ENCODE data around the gene PPHLN1.

PPHLN1 gene

DNA sequence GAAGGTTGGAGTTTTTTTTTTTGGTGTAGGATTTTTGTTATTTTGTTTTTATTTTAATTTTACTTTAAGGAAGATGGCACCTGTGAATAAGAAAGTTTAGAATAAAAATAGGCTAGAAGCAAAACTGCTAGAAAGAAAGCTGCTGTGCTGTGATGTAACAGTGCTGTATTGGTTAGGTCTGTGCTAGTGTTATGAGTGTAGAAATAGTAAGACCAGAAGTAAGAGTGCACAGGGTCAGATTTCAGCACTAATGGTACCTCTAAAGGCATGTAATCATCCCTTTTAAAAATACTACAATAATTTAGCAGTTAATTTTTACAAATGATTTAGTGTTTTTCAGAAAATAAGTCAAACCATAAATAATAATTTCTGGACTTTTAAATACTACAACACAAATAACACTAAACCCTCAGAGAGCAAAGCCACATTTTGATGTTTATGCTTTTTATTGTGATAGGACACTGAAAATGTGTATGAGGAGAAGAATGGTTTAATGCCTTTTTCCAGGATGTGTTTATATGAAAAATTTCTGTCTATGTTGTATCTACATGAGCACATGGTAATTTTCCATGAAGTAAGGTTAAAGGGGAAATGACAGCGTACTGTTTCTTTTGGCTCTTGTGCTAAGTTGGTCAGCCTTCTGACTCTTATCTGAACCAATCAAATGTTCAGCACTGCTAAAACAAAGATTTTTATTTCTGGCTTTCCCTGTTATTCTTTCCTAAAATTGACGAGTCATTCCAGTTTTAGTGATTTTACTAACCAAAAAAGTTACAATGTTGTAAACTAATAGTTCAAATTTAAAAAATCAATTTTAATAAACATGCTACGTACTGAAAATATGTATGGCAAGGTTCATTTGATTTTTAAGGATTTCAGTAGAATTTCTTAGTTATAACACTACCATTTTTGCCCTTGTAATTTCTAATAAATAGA is 96.1 kb downstream of the PPHLN1 start:
- Histone ChIP-seq H3K36me3 (ENCODE audit: insufficient read depth, low read length) (no peaks in the 10 kb centered on the region), H3K27me3 (ENCODE audit: control insufficient read depth, insufficient read depth, low read length) (no peaks in the 10 kb centered on the region), H3K4me1 (ENCODE audit: control insufficient read depth, insufficient read depth, low read length) (peaks cover 26% of the 10 kb centered on the region), H3K4me2 (ENCODE audit: low read length) (peak overlapping the region; percentile 50), H3K4me3 (ENCODE audit: low read length) (no peak overlapping the region), H3K9ac (ENCODE audit: low read depth, low read length) (peak overlapping the region; percentile 29), H3K9me3 (replicated peaks; ENCODE audit: low read length) (no peaks in the 10 kb centered on the region)

DNA sequence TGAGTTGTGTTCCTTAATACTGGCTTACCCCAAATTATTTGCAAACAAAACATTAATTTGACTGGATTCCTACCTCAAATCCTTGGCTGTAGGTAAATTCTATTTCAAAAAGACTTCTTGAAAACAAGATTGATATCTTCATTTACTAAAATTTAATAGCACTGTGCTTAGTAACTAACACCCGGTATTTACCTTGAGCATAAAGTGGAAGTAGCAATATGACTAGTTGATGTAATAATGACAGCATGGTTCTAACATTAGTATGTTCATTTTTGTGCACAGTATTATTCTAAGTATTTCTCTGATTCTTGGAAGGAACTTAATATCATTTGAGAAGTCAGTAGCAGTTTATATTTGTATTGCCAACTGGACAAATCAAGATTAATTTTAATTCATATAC is 96.8 kb downstream of the PPHLN1 start:
- no peaks in the 10 kb centered on the region for H3K36me3 ChIP-seq (ENCODE audit: insufficient read depth, low read length)
- H3K4me3 ChIP-seq (ENCODE audit: low read length): no peak overlapping the region
- no peaks in the 10 kb centered on the region for H3K27me3 ChIP-seq (ENCODE audit: control insufficient read depth, insufficient read depth, low read length)
- H3K4me1 ChIP-seq (ENCODE audit: control insufficient read depth, insufficient read depth, low read length): peaks cover 26% of the 10 kb centered on the region
- H3K4me2 ChIP-seq (ENCODE audit: low read length): peak overlapping the region; percentile 50
- H3K9ac ChIP-seq (ENCODE audit: low read depth, low read length): peak overlapping the region; percentile 29
- no peaks in the 10 kb centered on the region for H3K9me3 ChIP-seq (replicated peaks; ENCODE audit: low read length)

DNA sequence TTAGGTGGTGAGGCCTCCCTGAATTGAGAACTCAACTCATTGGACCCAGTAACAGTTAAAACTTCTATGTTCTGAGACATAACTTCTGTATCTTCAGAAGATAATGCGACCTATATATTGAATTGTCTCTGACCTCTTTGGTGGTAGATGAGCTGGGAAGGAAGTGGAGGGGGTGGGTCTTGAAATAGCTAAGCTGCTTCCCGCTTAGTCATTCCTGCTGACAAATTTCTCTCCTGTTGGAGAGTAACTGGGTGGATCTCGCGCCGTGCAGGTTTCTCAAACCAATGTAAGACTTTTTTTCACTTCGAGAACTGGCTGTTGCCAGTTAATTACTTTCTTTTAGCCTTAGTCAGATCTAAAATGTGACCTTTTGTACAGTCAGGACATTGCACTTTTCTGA is 100.8 kb downstream of the PPHLN1 start:
- Histone ChIP-seq H3K9me3 (replicated peaks; ENCODE audit: low read length) (no peaks in the 10 kb centered on the region), H3K4me1 (ENCODE audit: control insufficient read depth, insufficient read depth, low read length) (peaks cover 23% of the 10 kb centered on the region), H3K9ac (ENCODE audit: low read depth, low read length) (no peak overlapping the region), H3K4me3 (ENCODE audit: low read length) (no peak overlapping the region), H3K36me3 (ENCODE audit: insufficient read depth, low read length) (peaks cover 9% of the 10 kb centered on the region), H3K27me3 (ENCODE audit: control insufficient read depth, insufficient read depth, low read length) (no peaks in the 10 kb centered on the region), H3K4me2 (ENCODE audit: low read length) (no peak overlapping the region)

- Histone ChIP-seq H3K36me3 (ENCODE audit: insufficient read depth, low read length) (peaks cover 20% of the 10 kb centered on the region), H3K9ac (ENCODE audit: low read depth, low read length) (no peak overlapping the region), H3K27me3 (ENCODE audit: control insufficient read depth, insufficient read depth, low read length) (no peaks in the 10 kb centered on the region), H3K9me3 (replicated peaks; ENCODE audit: low read length) (no peaks in the 10 kb centered on the region), H3K4me1 (ENCODE audit: control insufficient read depth, insufficient read depth, low read length) (peaks cover 6% of the 10 kb centered on the region), H3K4me3 (ENCODE audit: low read length) (no peak overlapping the region), H3K4me2 (ENCODE audit: low read length) (no peak overlapping the region)
Measured at GRCh38 chr12:42428850-42429249, 102.9 kb downstream of the PPHLN1 start.

- Histone ChIP-seq H3K4me2 (ENCODE audit: low read length) (no peak overlapping the region), H3K9me3 (replicated peaks; ENCODE audit: low read length) (no peaks in the 10 kb centered on the region), H3K27me3 (ENCODE audit: control insufficient read depth, insufficient read depth, low read length) (no peaks in the 10 kb centered on the region), H3K9ac (ENCODE audit: low read depth, low read length) (no peak overlapping the region), H3K36me3 (ENCODE audit: insufficient read depth, low read length) (peaks cover 20% of the 10 kb centered on the region), H3K4me3 (ENCODE audit: low read length) (no peak overlapping the region), H3K4me1 (ENCODE audit: control insufficient read depth, insufficient read depth, low read length) (no peaks in the 10 kb centered on the region)
Measured at GRCh38 chr12:42432517-42433140, 106.7 kb downstream of the PPHLN1 start.

DNA sequence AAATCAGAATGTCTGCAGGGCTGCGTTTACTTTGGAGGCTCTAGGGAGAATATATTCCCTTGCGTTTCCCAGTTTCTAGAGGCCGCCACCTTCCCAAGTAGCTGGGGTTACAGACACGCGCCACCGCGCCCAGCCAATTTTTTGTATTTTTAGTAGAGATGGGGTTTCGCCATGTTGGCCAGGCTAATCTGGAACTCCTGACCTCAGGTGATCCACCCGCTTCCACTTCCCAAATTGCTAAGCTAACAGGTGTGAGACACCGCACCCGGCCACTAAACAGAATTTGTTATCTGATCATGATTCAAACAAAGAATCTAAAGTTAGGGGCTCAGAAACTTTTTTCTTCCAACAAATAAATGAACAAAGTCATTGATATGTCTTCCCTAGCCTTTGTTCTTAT is 114.6 kb downstream of the PPHLN1 start:
- Histone ChIP-seq H3K27me3 (ENCODE audit: control insufficient read depth, insufficient read depth, low read length) (no peaks in the 10 kb centered on the region), H3K4me1 (ENCODE audit: control insufficient read depth, insufficient read depth, low read length) (no peaks in the 10 kb centered on the region), H3K36me3 (ENCODE audit: insufficient read depth, low read length) (peaks cover 12% of the 10 kb centered on the region), H3K9me3 (replicated peaks; ENCODE audit: low read length) (no peaks in the 10 kb centered on the region), H3K9ac (ENCODE audit: low read depth, low read length) (no peak overlapping the region), H3K4me3 (ENCODE audit: low read length) (no peak overlapping the region), H3K4me2 (ENCODE audit: low read length) (no peak overlapping the region)

DNA sequence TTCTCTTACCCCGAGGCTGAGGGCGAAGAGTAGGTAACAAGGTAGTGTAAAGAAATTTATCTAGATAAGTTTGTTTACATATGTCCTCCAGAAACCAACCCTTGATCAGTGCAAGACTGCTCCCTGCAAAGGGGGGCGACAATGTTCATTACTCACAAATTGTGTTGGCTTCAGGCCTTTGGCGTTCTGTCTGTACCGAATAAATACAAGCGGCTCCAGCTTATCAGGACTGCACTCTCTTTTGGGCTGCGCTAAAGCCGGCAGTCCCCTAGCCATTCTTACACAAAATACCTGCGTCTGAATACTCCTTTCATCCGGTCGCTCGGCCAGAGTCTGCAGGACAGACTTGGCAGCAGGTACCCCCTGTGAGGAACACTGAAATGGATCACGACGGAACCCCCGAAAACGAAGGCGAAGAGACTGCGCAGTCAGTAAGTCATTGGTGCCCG is 116.4 kb downstream of the PPHLN1 start:
- H3K4me1 ChIP-seq (ENCODE audit: control insufficient read depth, insufficient read depth, low read length): peaks cover 3% of the 10 kb centered on the region
- no peaks in the 10 kb centered on the region for H3K27me3 ChIP-seq (ENCODE audit: control insufficient read depth, insufficient read depth, low read length)
- no peak overlapping the region for H3K4me3 ChIP-seq (ENCODE audit: low read length)
- H3K4me2 ChIP-seq (ENCODE audit: low read length): no peak overlapping the region
- H3K36me3 ChIP-seq (ENCODE audit: insufficient read depth, low read length): peaks cover 19% of the 10 kb centered on the region
- H3K9me3 ChIP-seq (replicated peaks; ENCODE audit: low read length): no peaks in the 10 kb centered on the region
- no peak overlapping the region for H3K9ac ChIP-seq (ENCODE audit: low read depth, low read length)

GRCh38 chr12:42442888-42443287 is 116.9 kb downstream of the PPHLN1 start:
- H3K4me3 ChIP-seq (ENCODE audit: low read length): no peak overlapping the region
- peaks cover 19% of the 10 kb centered on the region for H3K36me3 ChIP-seq (ENCODE audit: insufficient read depth, low read length)
- no peak overlapping the region for H3K9ac ChIP-seq (ENCODE audit: low read depth, low read length)
- no peaks in the 10 kb centered on the region for H3K9me3 ChIP-seq (replicated peaks; ENCODE audit: low read length)
- H3K4me2 ChIP-seq (ENCODE audit: low read length): no peak overlapping the region
- no peaks in the 10 kb centered on the region for H3K27me3 ChIP-seq (ENCODE audit: control insufficient read depth, insufficient read depth, low read length)
- H3K4me1 ChIP-seq (ENCODE audit: control insufficient read depth, insufficient read depth, low read length): peaks cover 7% of the 10 kb centered on the region

GRCh38 chr12:42444192-42444943 is 118.4 kb downstream of the PPHLN1 start:
- Histone ChIP-seq H3K36me3 (ENCODE audit: insufficient read depth, low read length) (peaks cover 28% of the 10 kb centered on the region), H3K9me3 (replicated peaks; ENCODE audit: low read length) (no peaks in the 10 kb centered on the region), H3K27me3 (ENCODE audit: control insufficient read depth, insufficient read depth, low read length) (no peaks in the 10 kb centered on the region)

GRCh38 chr12:42445891-42446290 is 119.9 kb downstream of the PPHLN1 start:
- Histone ChIP-seq H3K9me3 (replicated peaks; ENCODE audit: low read length) (no peaks in the 10 kb centered on the region), H3K4me2 (ENCODE audit: low read length) (no peak overlapping the region), H3K36me3 (ENCODE audit: insufficient read depth, low read length) (peaks cover 28% of the 10 kb centered on the region), H3K27me3 (ENCODE audit: control insufficient read depth, insufficient read depth, low read length) (no peaks in the 10 kb centered on the region), H3K4me1 (ENCODE audit: control insufficient read depth, insufficient read depth, low read length) (peaks cover 13% of the 10 kb centered on the region), H3K9ac (ENCODE audit: low read depth, low read length) (no peak overlapping the region), H3K4me3 (ENCODE audit: low read length) (no peak overlapping the region)

More at GRCh38 chr12:42444192-42444943, 118.4 kb downstream of the PPHLN1 start:
- Histone ChIP-seq H3K4me2 (ENCODE audit: low read length) (no peak overlapping the region), H3K9ac (ENCODE audit: low read depth, low read length) (no peak overlapping the region), H3K4me3 (ENCODE audit: low read length) (no peak overlapping the region), H3K4me1 (ENCODE audit: control insufficient read depth, insufficient read depth, low read length) (peaks cover 7% of the 10 kb centered on the region)

GRCh38 chr12:42446761-42447160 is 120.8 kb downstream of the PPHLN1 start:
- no peak overlapping the region for H3K4me2 ChIP-seq (ENCODE audit: low read length)
- peaks cover 28% of the 10 kb centered on the region for H3K36me3 ChIP-seq (ENCODE audit: insufficient read depth, low read length)
- no peak overlapping the region for H3K4me3 ChIP-seq (ENCODE audit: low read length)
- H3K27me3 ChIP-seq (ENCODE audit: control insufficient read depth, insufficient read depth, low read length): no peaks in the 10 kb centered on the region
- H3K4me1 ChIP-seq (ENCODE audit: control insufficient read depth, insufficient read depth, low read length): peaks cover 13% of the 10 kb centered on the region
- no peaks in the 10 kb centered on the region for H3K9me3 ChIP-seq (replicated peaks; ENCODE audit: low read length)
- H3K9ac ChIP-seq (ENCODE audit: low read depth, low read length): no peak overlapping the region
